HG02885 (cell line): ENCODE data around the gene GJA5.
"Not testable (repeated sequence)": the region's sequence is repeated elsewhere in the genome, so short reads cannot be mapped to it uniquely, and the experiment has no call there.

ENCODE experiments used
- ATAC-seq: cut with Tn5 transposase; IDR thresholded peaks from one replicate; pipeline ENCODE4 v1.9.1; 2021; ENCODE audit warnings: mild to moderate bottlenecking; ENCODE audit not compliant: unreplicated experiment, poor library complexity

Gene GJA5

DNA sequence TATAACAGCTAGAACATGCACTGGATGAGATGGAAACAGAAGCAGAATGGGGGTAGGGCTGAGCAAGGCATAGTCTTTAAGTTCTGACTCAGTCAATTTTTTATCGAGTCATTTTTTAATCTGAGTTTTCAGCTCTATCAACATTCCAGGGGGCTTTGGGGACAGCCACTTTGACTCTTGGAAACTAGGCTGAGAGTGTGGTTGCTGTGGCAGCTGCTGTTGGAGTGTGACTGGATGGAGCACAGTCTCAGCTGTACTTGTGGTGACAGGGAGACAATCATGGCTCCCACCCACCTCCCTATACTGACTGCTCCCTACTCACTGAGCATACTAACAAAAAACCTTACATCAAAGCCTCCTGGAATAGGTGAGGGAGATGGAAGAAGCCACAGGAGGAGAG is 25.0 kb downstream of the GJA5 start:
- no peak for ATAC-seq

DNA sequence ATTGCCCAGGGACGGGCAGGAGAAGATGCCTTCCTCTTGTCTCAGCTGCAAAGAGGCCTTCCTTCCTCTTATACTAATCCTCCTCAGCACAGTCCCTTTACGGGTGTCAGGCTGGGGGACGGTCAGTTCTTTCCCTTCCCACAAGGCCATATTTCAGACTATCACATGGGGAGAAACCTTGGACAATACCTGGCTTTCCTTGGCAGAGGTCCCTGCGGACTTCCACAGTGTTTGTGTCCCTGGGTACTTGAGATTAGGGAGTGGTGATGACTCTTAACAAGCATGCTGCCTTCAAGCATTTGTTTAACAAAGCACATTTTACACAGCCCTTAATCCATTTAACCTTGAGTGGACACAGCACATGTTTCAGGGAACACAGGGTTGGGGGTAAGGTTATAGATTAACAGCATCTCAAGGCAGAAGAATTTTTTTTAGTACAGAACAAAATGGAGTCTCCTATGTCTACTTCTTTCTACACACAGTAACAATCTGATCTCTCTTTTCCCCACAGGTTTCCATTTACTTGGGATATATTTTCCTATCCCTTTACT is 26.0 kb downstream of the GJA5 start:
- not testable (repeated sequence) for ATAC-seq

DNA sequence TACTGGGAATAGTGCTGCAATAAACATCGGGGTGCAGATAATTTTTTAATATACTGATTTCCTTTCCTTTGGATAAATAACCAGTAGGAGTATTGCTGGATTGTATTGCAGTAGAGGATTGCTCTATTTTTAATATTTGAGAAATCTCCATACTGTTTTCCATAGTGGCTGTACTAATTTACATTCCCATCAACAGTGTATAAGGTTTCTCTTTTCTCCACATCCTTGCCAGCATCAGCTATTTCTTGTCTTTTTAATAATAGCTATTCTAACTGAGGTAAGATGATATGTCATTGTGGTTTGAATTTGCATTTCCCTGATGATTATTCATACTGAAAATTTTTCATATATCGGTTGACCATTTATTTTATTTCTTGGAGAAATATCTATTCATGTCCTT is 31.1 kb downstream of the GJA5 start:
- no peak for ATAC-seq

DNA sequence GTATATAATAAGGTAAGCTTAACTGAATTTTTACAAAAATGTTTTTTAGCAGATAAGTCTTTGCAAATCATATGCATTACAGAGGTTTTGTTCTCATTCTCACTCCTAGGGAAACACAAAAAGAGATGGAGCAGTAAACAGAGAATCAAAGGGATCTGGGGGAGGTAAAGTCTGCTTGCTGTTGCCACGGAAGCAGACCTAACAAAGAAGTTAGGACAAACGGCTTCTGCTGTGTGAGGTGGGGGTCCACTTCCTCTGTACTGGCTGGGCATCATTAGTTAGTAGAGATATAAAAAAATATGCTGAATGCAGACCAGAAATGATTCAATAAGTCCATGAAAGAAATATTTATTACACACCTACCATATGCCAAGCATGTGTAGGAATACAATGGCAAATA is 34.2 kb downstream of the GJA5 start:
- ATAC-seq, result no peak

DNA sequence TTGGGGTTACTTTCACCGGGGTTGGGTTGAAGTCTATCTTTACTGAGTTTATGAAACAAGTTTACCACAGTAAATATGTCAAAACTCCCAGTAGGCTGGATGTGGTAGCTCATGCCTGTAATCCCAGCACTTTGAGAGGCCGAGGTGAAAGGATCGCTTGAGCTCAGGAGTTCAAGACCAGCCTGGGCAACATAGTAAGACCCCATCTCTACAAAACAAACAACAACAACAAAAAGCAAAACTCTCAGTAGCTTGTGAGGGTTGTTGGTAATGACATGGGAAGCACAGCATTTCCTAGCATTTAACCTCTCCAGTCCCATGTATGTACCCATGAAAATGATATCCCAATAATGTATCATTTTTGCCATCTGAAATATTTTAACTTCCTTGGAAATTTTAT is 34.7 kb downstream of the GJA5 start:
- ATAC-seq, result no peak

DNA sequence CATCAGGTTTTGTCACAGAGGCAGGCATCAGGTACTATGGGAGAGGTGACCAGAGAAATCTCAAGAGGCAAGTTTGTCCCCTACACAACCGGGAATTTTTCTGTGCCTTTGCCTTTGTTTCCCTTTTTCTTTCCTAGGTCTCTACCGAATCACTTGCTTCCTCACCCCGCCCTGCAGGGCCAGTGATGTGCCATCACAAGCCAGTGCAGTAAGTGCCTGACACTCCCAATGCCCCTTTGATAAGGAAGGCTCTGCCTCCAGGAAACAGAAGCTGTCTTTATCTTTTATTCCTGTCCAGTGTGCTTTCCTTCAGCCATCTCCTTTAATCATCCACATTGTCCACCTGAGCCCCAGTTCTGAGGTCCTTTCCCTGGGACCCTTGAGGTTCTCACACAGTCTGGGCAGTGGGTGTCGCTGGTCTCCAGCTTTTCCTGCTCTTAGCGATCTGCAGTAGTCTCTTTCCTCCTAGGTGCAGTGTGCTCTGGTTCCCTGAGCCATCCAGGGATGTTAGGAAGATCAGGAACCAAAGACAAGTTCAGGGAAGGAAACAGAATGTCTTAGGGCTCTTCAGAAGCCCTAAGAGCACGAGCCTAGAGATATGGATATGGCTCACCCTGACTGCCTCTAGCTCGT is 36.6 kb downstream of the GJA5 start:
- no peak for ATAC-seq

DNA sequence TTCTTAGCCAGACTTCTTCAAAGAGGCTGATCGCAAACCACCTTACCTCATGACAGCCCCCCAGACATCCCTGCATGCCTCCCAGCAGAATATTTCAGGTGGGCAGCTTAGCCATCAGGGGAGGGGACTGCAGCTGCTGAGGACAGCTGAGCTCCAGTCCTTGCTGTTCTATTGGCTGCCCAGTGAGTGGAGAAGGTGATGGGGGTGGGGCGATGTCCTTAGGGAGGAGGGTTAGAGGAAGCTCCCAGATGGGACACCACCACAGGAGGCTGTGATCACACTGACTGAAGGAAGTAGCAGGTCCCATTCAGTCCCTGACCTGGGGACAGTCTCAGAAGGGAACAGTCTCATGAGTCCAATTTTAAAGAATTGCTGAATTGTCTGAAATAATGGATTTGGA is 38.3 kb downstream of the GJA5 start:
- no peak for ATAC-seq

DNA sequence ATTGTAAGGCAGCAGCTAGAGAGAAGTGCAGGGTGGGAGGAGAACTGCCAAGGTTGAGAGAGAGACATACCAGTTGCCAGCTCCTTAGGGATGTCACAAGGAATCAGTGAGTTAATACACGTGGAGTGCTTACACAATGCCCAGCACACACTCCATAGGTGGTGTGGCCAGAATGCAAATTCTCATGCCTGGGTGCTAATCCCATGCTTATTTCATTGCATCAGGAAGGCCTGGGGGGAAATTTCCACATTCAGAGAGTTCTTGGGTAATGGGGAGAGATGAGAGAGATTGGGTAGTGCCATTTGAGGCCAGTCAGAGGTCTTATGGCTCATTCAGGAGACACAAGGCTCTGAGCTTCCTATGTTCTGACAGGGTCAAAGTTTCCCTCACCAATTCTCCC is 38.7 kb downstream of the GJA5 start:
- ATAC-seq, result no peak

DNA sequence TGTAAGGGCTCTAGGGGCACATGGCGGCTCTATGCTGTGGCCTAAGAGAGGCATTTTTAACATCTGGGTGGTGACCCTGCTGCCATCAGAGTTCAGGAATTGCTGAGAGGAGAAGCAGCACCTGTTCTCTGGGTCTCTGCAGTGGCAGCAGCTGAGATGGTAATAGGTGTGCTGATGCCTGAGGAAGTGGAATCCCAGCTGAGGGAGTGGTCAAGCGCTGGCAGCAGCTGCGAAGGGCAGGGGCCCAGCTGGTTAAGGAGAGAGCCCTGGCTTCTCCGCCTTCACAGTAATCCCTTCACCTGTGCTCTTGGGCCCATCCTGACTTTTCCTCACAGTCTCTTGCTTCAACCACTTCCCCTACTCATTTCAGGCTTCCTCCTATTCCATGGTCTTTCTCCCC is 39.8 kb downstream of the GJA5 start:
- ATAC-seq, result no peak

DNA sequence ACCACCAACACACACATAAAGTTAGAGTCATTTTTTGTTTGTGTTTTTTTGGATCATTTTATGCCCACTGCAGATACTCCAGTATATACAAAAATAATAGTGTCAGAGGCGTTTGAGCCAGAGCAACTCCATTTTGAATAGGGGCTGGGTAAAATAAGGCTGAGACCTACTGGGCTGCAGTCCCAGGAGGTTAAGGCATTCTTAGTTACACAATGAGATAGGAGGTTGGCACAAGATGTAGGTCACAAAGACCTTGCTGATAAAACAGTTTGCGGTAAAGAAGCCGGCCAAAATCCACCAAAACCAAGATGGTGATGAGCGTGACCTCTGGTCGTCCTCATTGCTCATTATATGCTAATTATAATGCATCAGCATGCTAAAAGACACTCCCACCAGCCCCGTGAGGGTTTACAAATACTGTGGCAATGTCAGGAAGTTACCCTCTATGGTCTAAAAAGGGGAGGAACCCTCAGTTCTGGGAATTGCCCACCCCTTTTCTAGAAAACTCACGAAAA is 40.6 kb downstream of the GJA5 start:
- ATAC-seq, result no peak

DNA sequence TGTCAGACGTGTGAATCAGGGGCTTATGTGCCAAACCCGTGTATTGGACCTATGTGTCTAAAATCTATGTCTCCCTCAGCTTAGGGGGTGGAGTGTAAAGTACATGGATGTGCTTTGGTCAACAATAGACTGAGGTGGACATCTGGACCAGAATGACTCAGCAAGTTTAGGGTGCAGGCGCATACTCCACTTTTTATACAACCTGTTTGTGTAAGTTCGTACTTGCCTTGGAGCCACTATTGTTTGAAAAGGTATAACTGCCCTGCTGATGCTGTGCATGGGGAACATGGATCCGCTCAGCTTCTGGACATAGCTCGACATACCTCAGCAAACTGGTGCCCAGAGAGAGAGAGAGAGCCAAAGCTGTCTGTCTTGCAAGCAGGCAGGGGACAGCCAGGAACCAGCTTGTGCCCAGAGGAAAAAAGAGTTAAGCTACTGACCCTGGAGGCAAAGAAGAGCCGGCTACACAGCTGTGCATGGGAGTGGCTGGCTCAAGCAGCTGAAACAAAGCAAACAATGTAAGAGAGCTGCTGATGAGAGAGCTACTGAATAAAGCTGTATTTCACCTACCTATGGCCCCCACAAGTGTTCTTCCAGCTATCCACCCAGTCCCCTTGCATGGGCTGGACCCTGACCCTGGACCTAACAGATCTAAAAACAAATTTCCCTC is 41.2 kb downstream of the GJA5 start:
- ATAC-seq, result no peak

DNA sequence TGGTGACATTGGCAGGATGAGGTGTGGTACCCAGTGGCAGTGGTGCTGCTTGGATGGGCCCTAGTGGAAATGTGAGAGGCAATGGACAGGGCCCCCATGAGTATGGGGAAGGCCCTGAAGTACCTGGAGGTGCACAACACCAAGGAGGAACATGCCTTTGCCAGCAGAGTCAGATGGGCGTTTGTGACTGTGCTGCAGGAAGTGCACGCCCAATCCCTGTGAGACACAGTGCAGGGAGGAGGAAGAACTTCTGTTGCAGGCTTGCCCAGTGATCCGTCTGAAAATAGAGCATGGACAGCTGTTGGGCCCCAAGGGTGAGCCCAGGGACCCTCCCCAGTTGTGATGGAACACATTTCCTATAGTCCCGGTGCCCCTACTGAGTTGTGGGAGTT is 42.7 kb downstream of the GJA5 start:
- no peak for ATAC-seq

DNA sequence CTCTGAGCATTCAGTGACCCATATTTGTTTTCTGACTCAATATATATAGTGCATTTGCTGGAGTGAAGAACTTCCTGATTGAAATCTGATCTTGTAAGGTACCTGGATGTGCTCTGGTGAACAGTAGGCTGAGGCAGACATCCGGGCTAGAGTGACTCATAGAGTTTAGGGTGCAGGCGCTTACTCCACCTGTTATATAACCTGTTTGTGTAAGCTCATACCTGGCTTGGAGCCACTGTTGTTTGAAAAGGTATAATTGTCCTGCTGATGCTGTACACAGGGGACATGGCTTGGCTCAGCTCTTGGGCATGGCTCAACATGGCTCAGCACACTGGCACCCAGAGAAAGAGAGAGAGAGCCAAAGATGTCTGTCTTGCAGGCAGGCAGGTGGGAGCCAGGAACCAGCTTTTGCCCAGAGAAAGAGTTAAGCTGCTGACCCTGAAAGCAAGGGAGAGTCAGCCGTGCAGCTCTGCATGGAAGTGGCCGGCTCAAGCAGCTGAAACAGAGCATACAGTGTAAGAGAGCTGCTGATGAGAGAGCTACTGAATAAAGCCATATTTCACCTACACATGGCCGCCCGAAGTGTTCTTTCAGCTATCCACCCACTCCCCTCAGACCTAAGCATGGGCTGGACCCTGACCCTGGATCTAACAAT is 43.2 kb downstream of the GJA5 start:
- no peak for ATAC-seq

DNA sequence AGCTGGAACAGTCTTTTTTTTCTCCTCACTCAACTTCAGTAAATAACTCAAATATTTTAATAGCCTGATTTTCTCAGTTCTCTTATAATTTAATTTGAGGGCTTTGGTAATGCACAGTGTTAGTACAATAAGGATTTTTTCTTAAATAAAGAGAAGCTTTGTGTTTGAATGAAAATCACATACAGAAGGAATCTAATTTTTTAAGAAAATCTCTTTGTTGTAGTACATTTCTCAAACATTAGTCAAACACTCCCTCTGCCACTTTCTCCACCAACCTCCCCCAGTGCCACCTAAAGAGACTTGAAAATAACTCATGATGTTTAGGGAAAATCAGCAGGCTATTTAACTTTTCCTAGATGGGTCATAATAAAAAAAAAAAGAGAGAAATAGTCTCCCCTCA is 47.8 kb downstream of the GJA5 start:
- ATAC-seq, result no peak
